GM12878 (cell line): ENCODE results near the gene AP4E1. TPM values are rescaled to one million over a fixed set of nuclear protein-coding genes. Genes with fewer than 3 reads are reported as not detected.

Experiments used
- ATAC-seq: fragments of 200-7000 bp; cut with Tn5 transposase; 3 replicates; pipeline ENCODE4 v1.9.1; 2020; ENCODE audit warnings: mild to moderate bottlenecking, moderate library complexity
- BruUV-seq: library from RNA; stranded (reverse); fragments of 400-500 nt; replicated peaks from 2 replicates; lab custom pipeline; 2021; lab: Mats Ljungman, UMichigan
- CTCF ChIA-PET: fragments of 300-600 bp; sonication (Branson Sonifier 250); formaldehyde crosslinking; extraction: SDS; loops from one replicate; lab custom pipeline; 2021; ENCODE audit warnings: inconsistent platforms; lab: Yijun Ruan, JAX
- POLR2A ChIA-PET: fragments of 350-600 bp; formaldehyde crosslinking; extraction: SDS; loops from one replicate; lab custom pipeline; 2021; ENCODE audit warnings: inconsistent platforms; lab: Charles Lee
- RAD21 ChIA-PET: fragments of 300-600 bp; sonication (Branson Sonifier 250); formaldehyde crosslinking; loops from one replicate; lab custom pipeline; 2023; ENCODE audit warnings: antibody characterized with exemption; ENCODE audit not compliant: unreplicated experiment; lab: Charles Lee
- SMC1A ChIA-PET: fragments of 300-600 bp; sonication (Branson Sonifier 250); formaldehyde crosslinking; loops from one replicate; lab custom pipeline; 2023; ENCODE audit not compliant: unreplicated experiment, uncharacterized antibody; lab: Charles Lee
- DNase-seq: peaks from one replicate; pipeline ENCODE4 v3.0.0-alpha.2; 2011; ENCODE audit warnings: low read depth, low spot score
- FAIRE-seq: peaks from 3 replicates; lab custom pipeline; 2011; peaks lifted over from hg19 to GRCh38; lab: Jason Lieb, UNC
- H2AFZ ChIP-seq: 2 replicates; pipeline ENCODE4 v1.6.0; 2011; ENCODE audit warnings: low read depth, low read length, control low read depth; ENCODE audit not compliant: control insufficient read depth
- H3K27ac ChIP-seq: 2 replicates; pipeline ENCODE4 v1.5.1; 2011; ENCODE audit warnings: control low read depth; ENCODE audit not compliant: control insufficient read depth, insufficient read depth
- H3K27me3 ChIP-seq, 2 experiments: replicated peaks in 1 of 2; 2 replicates each; pipeline versions ENCODE4 v1.6.0 to v1.6.1; 2011; ENCODE audit warnings: low read length in 1 of 2; ENCODE audit not compliant: control insufficient read depth in 2 of 2, insufficient read depth in 2 of 2
- H3K36me3 ChIP-seq, 2 experiments: 2 replicates each; pipeline ENCODE4 v1.5.1; 2011; ENCODE audit warnings: low read length in 1 of 2; ENCODE audit not compliant: control insufficient read depth in 2 of 2, insufficient read depth in 2 of 2
- H3K4me1 ChIP-seq: 2 replicates; pipeline ENCODE4 v1.6.1; 2011; ENCODE audit warnings: mild to moderate bottlenecking, low read length, moderate library complexity, mixed read lengths; ENCODE audit not compliant: control insufficient read depth, insufficient read depth
- H3K4me2 ChIP-seq: 2 replicates; pipeline ENCODE4 v1.6.0; 2011; ENCODE audit warnings: control low read depth; ENCODE audit not compliant: control insufficient read depth, insufficient read depth
- H3K4me3 ChIP-seq: fragments of 200-600 bp; sonication (generic); 2 replicates; pipeline ENCODE4 v1.5.1; 2016
- H3K79me2 ChIP-seq: 2 replicates; pipeline ENCODE4 v1.6.0; 2011; ENCODE audit warnings: low read length; ENCODE audit not compliant: control insufficient read depth, insufficient read depth
- H3K9ac ChIP-seq: 2 replicates; pipeline ENCODE4 v1.8.0; 2011; ENCODE audit warnings: low read length, control low read depth, mixed read lengths; ENCODE audit not compliant: control insufficient read depth, insufficient read depth
- H3K9me3 ChIP-seq: replicated peaks from 3 replicates; pipeline ENCODE4 v1.5.1; 2011; ENCODE audit warnings: mild to moderate bottlenecking, low read length; ENCODE audit not compliant: control insufficient read depth, insufficient read depth
- H4K20me1 ChIP-seq: 2 replicates; pipeline ENCODE4 v1.6.0; 2011; ENCODE audit not compliant: control insufficient read depth, insufficient read depth
- BRCA1 ChIP-seq: IDR thresholded peaks from 2 replicates; pipeline ENCODE4 v1.6.1; 2011; ENCODE audit warnings: low read depth, low read length, improper control_type of control experiment
- CEBPB ChIP-seq, 2 experiments: fragments of 150-350 bp in 1 of 2; IDR thresholded peaks; 2 replicates each; pipeline ENCODE4 v1.6.1; 2012 to 2014; ENCODE audit warnings: low read depth in 2 of 2, low read length in 2 of 2, borderline replicate concordance in 1 of 2, inconsistent platforms in 1 of 2
- CREM ChIP-seq: IDR thresholded peaks from 2 replicates; pipeline ENCODE4 v1.6.1; 2014; ENCODE audit warnings: antibody characterized with exemption, low read depth
- E2F8 ChIP-seq: fragments of 450-650 bp; IDR thresholded peaks from 2 replicates; pipeline ENCODE4 v1.6.1; 2018; ENCODE audit warnings: mild to moderate bottlenecking, low read depth, moderate library complexity; ENCODE audit not compliant: partially characterized antibody
- HDAC6 ChIP-seq: fragments of 200-600 bp; sonication (generic); IDR thresholded peaks from one replicate; pipeline ENCODE4 v1.8.0; 2017; ENCODE audit warnings: antibody characterized with exemption; ENCODE audit not compliant: unreplicated experiment
- NFYB ChIP-seq: IDR thresholded peaks from 2 replicates; pipeline ENCODE4 v1.6.1; 2011; ENCODE audit warnings: low read depth, mild to moderate bottlenecking, low read length, improper control_type of control experiment, moderate library complexity; ENCODE audit not compliant: insufficient read depth
- TCF12 ChIP-seq: IDR thresholded peaks from 2 replicates; pipeline ENCODE4 v1.6.1; 2011; ENCODE audit warnings: low read depth, mild to moderate bottlenecking, low read length
- USF1 ChIP-seq: IDR thresholded peaks from 2 replicates; pipeline ENCODE4 v1.6.1; 2011; ENCODE audit warnings: borderline replicate concordance, low read depth, mild to moderate bottlenecking, moderate library complexity, mixed read lengths, low read length; ENCODE audit not compliant: insufficient read depth; ENCODE audit errors: extremely low read length
- ZNF687 ChIP-seq: fragments of 450-650 bp; IDR thresholded peaks from 2 replicates; pipeline ENCODE4 v1.6.1; 2017; ENCODE audit warnings: mild to moderate bottlenecking, moderate library complexity
- in situ Hi-C: fragments of 300-500 bp; cut with MboI; formaldehyde crosslinking; loops from 9 replicates; pipeline ENCODE4 v1.14.3; 2018; ENCODE audit warnings: mixed read lengths
- intact Hi-C: fragments of 100-400 bp; cut with micrococcal nuclease; formaldehyde crosslinking; loops from one replicate; pipeline ENCODE4 v1.14.2; 2022; ENCODE audit not compliant: unreplicated experiment
- polyA plus RNA-seq, 11 experiments: library from polyadenylated mRNA; depleted of rRNA in 4 of 11; unstranded in 6 of 11; stranded (reverse) in 5 of 11; fragments of >200 nt; fragmentation: Nextera tagmentation in 4 of 11; fragmentation: Illumina TruSeq in 1 of 11; extraction: Ambion mirVana in 4 of 11; extraction: Trizol in 1 of 11; gene quantifications; 1 replicate in 1 of 11; 2 replicates in 10 of 11; pipeline versions ENCODE4 v1.2.1 to v1.2.3, GENCODE V29; 2011 to 2016; ENCODE audit warnings: inconsistent platforms in 2 of 11, missing spikeins in 2 of 11, low read depth in 1 of 11
- total RNA-seq, 4 experiments: library from RNA; depleted of rRNA in 3 of 4; stranded (reverse); fragments of >200 nt in 3 of 4; fragmentation: Illumina TruSeq in 1 of 4; extraction: Trizol in 1 of 4; gene quantifications; 2 replicates each; pipeline versions ENCODE4 v1.2.1 to v1.2.3, GENCODE V29; 2013 to 2021

The AP4E1 gene
- total and polyA plus RNA-seq, 10 of the 15 experiments (the other 5 are each of a cell fraction or from before 2014, with no cell fraction given): 1.2 to 11.4 (median 6.7) TPM

GRCh38 chr15:50860824-50861223, 47.7 kb upstream of the AP4E1 start (continued):
- TF ChIP-seq ZNF687: no peak
- TF ChIP-seq CREM: no peak
- no peak for TF ChIP-seq TCF12
- no peak for TF ChIP-seq NFYB

- no peak for ATAC-seq
- Histone ChIP-seq H2AFZ (no peak overlapping the region), H3K36me3 (no peaks in the 10 kb centered on the region), H3K9ac (no peak overlapping the region), H3K27me3 (no peaks in the 10 kb centered on the region), H3K4me2 (no peak overlapping the region), H3K9me3 (no peaks in the 10 kb centered on the region), H4K20me1 (no peaks in the 10 kb centered on the region), H3K4me3 (no peak overlapping the region), H3K4me1 (no peaks in the 10 kb centered on the region), H3K27ac (no peak overlapping the region), H3K79me2 (no peaks in the 10 kb centered on the region)
- DNase-seq: no peak
- CTCF ChIA-PET: interaction anchor here (1.6 to 3.9 kb wide), 2 partner anchors 12 to 186 kb away, joined by 3 to 22 read pairs; no protein-coding TSS in a partner anchor
- in situ Hi-C loops: no loop called here
- FAIRE-seq: no peak
- intact Hi-C loops: no loop called here
- RAD21 ChIA-PET: no interaction called here
- POLR2A ChIA-PET: interaction anchor here (0.5 kb wide), 1 partner anchor 148 kb away, joined by 4 read pairs; no protein-coding TSS in a partner anchor
- TF ChIP-seq E2F8: no peak
- no peak for TF ChIP-seq CEBPB (IDR thresholded peaks at IDR 0.05; ENCODE audit: borderline replicate concordance in 1 of 2, low read depth in 2 of 2, low read length in 2 of 2)
- TF ChIP-seq TCF12: no peak
- TF ChIP-seq BRCA1: no peak
- no peak for TF ChIP-seq HDAC6
- no peak for TF ChIP-seq USF1
- BruUV-seq: no TSS peak
- SMC1A ChIA-PET: interaction anchor here (1.2 to 2.2 kb wide), 2 partner anchors 12 to 88 kb away, joined by 3 to 6 read pairs; no protein-coding TSS in a partner anchor
These were observed 45.9 kb upstream of the AP4E1 start for GRCh38 chr15:50862553-50862952.
